ENCODE measurements around the gene SCYL1. TPM values are rescaled to one million over a fixed set of nuclear protein-coding genes. Genes with fewer than 3 reads are reported as not detected.

Gene SCYL1
- total and polyA plus RNA-seq, 8 donors, result 51.7 to 82.5 (median 60.9) TPM

GRCh38 chr11:65539744-65540289 is 14.9 kb downstream of the SCYL1 start:
- H3K36me3 ChIP-seq, result peaks cover 0 to 50% of the 10 kb centered on the region in 2 donors
- no peaks in the 10 kb centered on the region for H3K27me3 ChIP-seq
- peaks cover 13 to 30% of the 10 kb centered on the region in 2 donors for H3K4me1 ChIP-seq
- TF ChIP-seq CTCF (IDR thresholded peaks at IDR 0.05), result peak; percentile 28 to 40
- no peaks in the 10 kb centered on the region for H3K9me3 ChIP-seq
- intact Hi-C loops (cut with DNase I), result loop anchor here in 1 of 2 donors (10.0 kb wide), 1 partner anchor 55 kb away; the partner anchor contains the start of gene KCNK7
- H3K4me3 ChIP-seq, result peak overlapping the region; percentile 37 to 47
- H3K27ac ChIP-seq, result peak overlapping the region; percentile 85 to 88
- DNase-seq, result peak in 2 of 4 donors; percentile 64 to 90
- ATAC-seq, result peak; percentile 39

- Histone ChIP-seq H3K4me1 (peaks cover 13 to 31% of the 10 kb centered on the region in 2 donors), H3K36me3 (peaks cover 0 to 43% of the 10 kb centered on the region in 2 donors), H3K4me3 (peak overlapping the region; percentile 37 to 47), H3K27ac (peak overlapping the region; percentile 85 to 88), H3K27me3 (no peaks in the 10 kb centered on the region), H3K9me3 (no peaks in the 10 kb centered on the region)
- TF ChIP-seq CTCF (IDR thresholded peaks at IDR 0.05), result peak; percentile 83 to 85
- intact Hi-C loops (cut with DNase I), result loop anchor here in 1 of 2 donors (10.0 kb wide), 1 partner anchor 54 kb away; the partner anchor contains the start of gene KCNK7
- peak; percentile 81 to 98 (median 89) for DNase-seq
- peak; percentile 94 for ATAC-seq
Measured at GRCh38 chr11:65540290-65541092, 15.6 kb downstream of the SCYL1 start.

GRCh38 chr11:65541093-65541982 is 16.5 kb downstream of the SCYL1 start:
- intact Hi-C loops (cut with DNase I), result loop anchor here in 1 of 2 donors (10.0 kb wide), 1 partner anchor 53 kb away; the partner anchor contains the start of gene KCNK7
- peak overlapping the region; percentile 37 to 47 for H3K4me3 ChIP-seq
- ATAC-seq (peak; percentile 3), DNase-seq (peak in 1 of 4 donors; percentile 75)
- no peaks in the 10 kb centered on the region for H3K9me3 ChIP-seq
- TF ChIP-seq CTCF (IDR thresholded peaks at IDR 0.05), result no peak
- H3K4me1 ChIP-seq, result peaks cover 13 to 39% of the 10 kb centered on the region in 2 donors
- H3K27ac ChIP-seq, result peak overlapping the region; percentile 85 to 88
- peaks cover 0 to 35% of the 10 kb centered on the region in 2 donors for H3K36me3 ChIP-seq
- H3K27me3 ChIP-seq, result no peaks in the 10 kb centered on the region

- no peak for ATAC-seq
- intact Hi-C loops (cut with DNase I), result loop anchor here in 1 of 2 donors (10.0 kb wide), 1 partner anchor 52 kb away; the partner anchor contains the start of gene KCNK7
- Histone ChIP-seq H3K27me3 (no peaks in the 10 kb centered on the region), H3K9me3 (no peaks in the 10 kb centered on the region), H3K27ac (no peak overlapping the region), H3K4me3 (no peak overlapping the region), H3K4me1 (peaks cover 13 to 47% of the 10 kb centered on the region in 2 donors), H3K36me3 (peaks cover 0 to 19% of the 10 kb centered on the region in 2 donors)
- no peak for TF ChIP-seq CTCF (IDR thresholded peaks at IDR 0.05)
- DNase-seq, result no peak
Measured at GRCh38 chr11:65542738-65543390, 18.0 kb downstream of the SCYL1 start.

All from left lung (tissue), 10 donors.